ENCODE data around the gene CENPO. TPM values are rescaled to one million over a fixed set of nuclear protein-coding genes. Genes with fewer than 3 reads are reported as not detected.

Gene CENPO
- total RNA-seq, 1 experiment from 2014 or later, result 39.3 TPM

DNA sequence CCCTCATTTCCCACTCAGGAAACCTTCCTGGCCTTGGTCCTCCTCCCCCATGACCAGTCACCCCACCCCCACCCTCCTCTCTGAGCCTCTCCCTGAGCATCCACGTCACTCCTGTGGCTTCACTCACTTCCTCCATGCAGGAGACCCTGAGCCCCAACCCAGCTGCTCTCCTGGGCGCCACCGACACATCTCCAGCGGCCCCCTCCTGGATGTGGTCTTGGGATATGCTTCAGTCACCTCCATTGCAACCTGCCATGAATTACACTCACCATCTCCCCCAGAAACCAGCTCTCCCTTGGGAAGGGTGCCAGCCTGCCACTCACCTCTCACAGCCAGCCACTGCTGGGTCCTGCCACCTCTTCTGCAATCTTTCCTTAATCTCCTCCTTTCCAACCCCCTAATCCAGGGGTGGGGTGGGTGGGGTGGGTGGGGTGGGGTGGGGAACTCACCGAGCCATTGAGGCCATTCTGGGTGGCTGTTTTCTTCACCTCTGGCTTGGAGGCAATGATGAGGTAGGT is 44.8 kb downstream of the CENPO start:
- no peaks in the 10 kb centered on the region for H3K4me1 ChIP-seq (ENCODE audit: control insufficient read depth, insufficient read depth, low read length)
- no peak overlapping the region for H3K27ac ChIP-seq (ENCODE audit: low read length)
- in situ Hi-C loops (cut with HindIII; ENCODE audit: low pct_unique_long_range_greater_than_20kb, low sequenced_read_pairs) (no loop called here), intact Hi-C loops (cut with micrococcal nuclease; ENCODE audit: unreplicated experiment) (no loop called here)
- no peaks in the 10 kb centered on the region for H3K27me3 ChIP-seq (ENCODE audit: control insufficient read depth, insufficient read depth, low read length)
- no peaks in the 10 kb centered on the region for H3K9me3 ChIP-seq (ENCODE audit: control insufficient read depth, insufficient read depth, low read depth, low read length)
- TF ChIP-seq SIN3A (IDR thresholded peaks at IDR 0.05; ENCODE audit: borderline replicate concordance, insufficient read depth, low read depth, low read length) (no peak), POLR2AphosphoS5 (IDR thresholded peaks at IDR 0.05; ENCODE audit: low read depth, low read length) (no peak), TCF7L2 (IDR thresholded peaks at IDR 0.05; ENCODE audit: low read depth, low read length) (no peak)
- TF ChIP-seq, protein P1, sequence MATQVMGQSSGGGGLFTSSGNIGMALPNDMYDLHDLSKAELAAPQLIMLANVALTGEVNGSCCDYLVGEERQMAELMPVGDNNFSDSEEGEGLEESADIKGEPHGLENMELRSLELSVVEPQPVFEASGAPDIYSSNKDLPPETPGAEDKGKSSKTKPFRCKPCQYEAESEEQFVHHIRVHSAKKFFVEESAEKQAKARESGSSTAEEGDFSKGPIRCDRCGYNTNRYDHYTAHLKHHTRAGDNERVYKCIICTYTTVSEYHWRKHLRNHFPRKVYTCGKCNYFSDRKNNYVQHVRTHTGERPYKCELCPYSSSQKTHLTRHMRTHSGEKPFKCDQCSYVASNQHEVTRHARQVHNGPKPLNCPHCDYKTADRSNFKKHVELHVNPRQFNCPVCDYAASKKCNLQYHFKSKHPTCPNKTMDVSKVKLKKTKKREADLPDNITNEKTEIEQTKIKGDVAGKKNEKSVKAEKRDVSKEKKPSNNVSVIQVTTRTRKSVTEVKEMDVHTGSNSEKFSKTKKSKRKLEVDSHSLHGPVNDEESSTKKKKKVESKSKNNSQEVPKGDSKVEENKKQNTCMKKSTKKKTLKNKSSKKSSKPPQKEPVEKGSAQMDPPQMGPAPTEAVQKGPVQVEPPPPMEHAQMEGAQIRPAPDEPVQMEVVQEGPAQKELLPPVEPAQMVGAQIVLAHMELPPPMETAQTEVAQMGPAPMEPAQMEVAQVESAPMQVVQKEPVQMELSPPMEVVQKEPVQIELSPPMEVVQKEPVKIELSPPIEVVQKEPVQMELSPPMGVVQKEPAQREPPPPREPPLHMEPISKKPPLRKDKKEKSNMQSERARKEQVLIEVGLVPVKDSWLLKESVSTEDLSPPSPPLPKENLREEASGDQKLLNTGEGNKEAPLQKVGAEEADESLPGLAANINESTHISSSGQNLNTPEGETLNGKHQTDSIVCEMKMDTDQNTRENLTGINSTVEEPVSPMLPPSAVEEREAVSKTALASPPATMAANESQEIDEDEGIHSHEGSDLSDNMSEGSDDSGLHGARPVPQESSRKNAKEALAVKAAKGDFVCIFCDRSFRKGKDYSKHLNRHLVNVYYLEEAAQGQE (IDR thresholded peaks at IDR 0.05; ENCODE audit: insufficient read depth in 1 of 2, low read depth in 2 of 2, low read length in 1 of 2), result no peak
- TF ChIP-seq, protein P2, sequence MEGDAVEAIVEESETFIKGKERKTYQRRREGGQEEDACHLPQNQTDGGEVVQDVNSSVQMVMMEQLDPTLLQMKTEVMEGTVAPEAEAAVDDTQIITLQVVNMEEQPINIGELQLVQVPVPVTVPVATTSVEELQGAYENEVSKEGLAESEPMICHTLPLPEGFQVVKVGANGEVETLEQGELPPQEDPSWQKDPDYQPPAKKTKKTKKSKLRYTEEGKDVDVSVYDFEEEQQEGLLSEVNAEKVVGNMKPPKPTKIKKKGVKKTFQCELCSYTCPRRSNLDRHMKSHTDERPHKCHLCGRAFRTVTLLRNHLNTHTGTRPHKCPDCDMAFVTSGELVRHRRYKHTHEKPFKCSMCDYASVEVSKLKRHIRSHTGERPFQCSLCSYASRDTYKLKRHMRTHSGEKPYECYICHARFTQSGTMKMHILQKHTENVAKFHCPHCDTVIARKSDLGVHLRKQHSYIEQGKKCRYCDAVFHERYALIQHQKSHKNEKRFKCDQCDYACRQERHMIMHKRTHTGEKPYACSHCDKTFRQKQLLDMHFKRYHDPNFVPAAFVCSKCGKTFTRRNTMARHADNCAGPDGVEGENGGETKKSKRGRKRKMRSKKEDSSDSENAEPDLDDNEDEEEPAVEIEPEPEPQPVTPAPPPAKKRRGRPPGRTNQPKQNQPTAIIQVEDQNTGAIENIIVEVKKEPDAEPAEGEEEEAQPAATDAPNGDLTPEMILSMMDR (IDR thresholded peaks at IDR 0.05), result no peak
- no peak for DNase-seq (ENCODE audit: low read depth, low spot score)
- no peak for ATAC-seq
- ChIA-PET POLR2A (no interaction called here), CTCF (no interaction called here)
- no TSS peak for BruUV-seq (replicated peaks)
- H3K4me3 ChIP-seq (ENCODE audit: low read depth in 2 of 2, low read length in 2 of 2), result no peak overlapping the region
- H3K36me3 ChIP-seq (ENCODE audit: control insufficient read depth, insufficient read depth, low read length), result no peaks in the 10 kb centered on the region

DNA sequence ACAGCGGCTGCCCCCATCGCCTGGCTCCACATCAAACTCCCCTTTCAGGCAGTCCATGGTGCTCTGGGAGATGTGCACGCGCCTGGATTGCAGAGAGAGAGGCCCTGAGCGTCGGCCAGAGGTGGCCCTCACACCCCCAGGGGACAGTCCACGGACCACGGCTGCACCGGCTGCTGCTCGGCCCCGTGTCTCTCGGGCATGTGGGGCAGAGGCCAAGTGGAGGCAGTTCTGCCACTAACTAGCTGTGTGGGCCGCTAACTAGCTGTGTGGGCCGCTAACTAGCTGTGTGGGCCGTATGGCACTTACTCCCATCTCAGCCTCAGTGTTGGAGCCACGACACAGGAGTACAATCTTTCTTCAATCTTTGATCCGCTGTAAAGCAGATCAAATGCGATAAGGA is 45.3 kb downstream of the CENPO start:
- H3K36me3 ChIP-seq (ENCODE audit: control insufficient read depth, insufficient read depth, low read length), result no peaks in the 10 kb centered on the region
- H3K4me1 ChIP-seq (ENCODE audit: control insufficient read depth, insufficient read depth, low read length), result no peaks in the 10 kb centered on the region
- ATAC-seq, result no peak
- intact Hi-C loops (cut with micrococcal nuclease; ENCODE audit: unreplicated experiment), result no loop called here
- ChIA-PET POLR2A (no interaction called here), CTCF (no interaction called here)
- H3K9me3 ChIP-seq (ENCODE audit: control insufficient read depth, insufficient read depth, low read depth, low read length), result no peaks in the 10 kb centered on the region
- BruUV-seq (replicated peaks), result no TSS peak
- no peak overlapping the region for H3K27ac ChIP-seq (ENCODE audit: low read length)
- no peaks in the 10 kb centered on the region for H3K27me3 ChIP-seq (ENCODE audit: control insufficient read depth, insufficient read depth, low read length)
- no peak for TF ChIP-seq POLR2AphosphoS5 (IDR thresholded peaks at IDR 0.05; ENCODE audit: low read depth, low read length)
- no peak for TF ChIP-seq TCF7L2 (IDR thresholded peaks at IDR 0.05; ENCODE audit: low read depth, low read length)
- no peak for TF ChIP-seq SIN3A (IDR thresholded peaks at IDR 0.05; ENCODE audit: borderline replicate concordance, insufficient read depth, low read depth, low read length)
- TF ChIP-seq, protein P2 (IDR thresholded peaks at IDR 0.05), result no peak
- TF ChIP-seq, protein P1 (IDR thresholded peaks at IDR 0.05; ENCODE audit: insufficient read depth in 1 of 2, low read depth in 2 of 2, low read length in 1 of 2), result no peak
- no peak overlapping the region for H3K4me3 ChIP-seq (ENCODE audit: low read depth in 2 of 2, low read length in 2 of 2)
- in situ Hi-C loops (cut with HindIII; ENCODE audit: low pct_unique_long_range_greater_than_20kb, low sequenced_read_pairs), result no loop called here
- DNase-seq (ENCODE audit: low read depth, low spot score), result no peak
